Tibial artery (tissue), 4 donors: ENCODE results near the gene IQGAP2.

Experiments used
- DNase-seq, 2 donors: peaks; one replicate each; pipeline ENCODE4 v3.0.0-alpha.2; 2019
- H3K27ac ChIP-seq, 2 donors: fragments of 200-600 bp; sonication (generic) in 1 of 2; 1 replicate in 1 of 2; 2 replicates in 1 of 2; pipeline ENCODE4 v1.5.1; 2018 to 2019; ENCODE audit warnings: mild to moderate bottlenecking in 1 of 2
- H3K27me3 ChIP-seq, 2 donors: fragments of 200-600 bp; sonication (generic) in 1 of 2; one replicate each; pipeline versions ENCODE4 v1.5.1 to v1.6.0; 2016 to 2019
- H3K36me3 ChIP-seq, 3 donors: fragments of 200-600 bp; sonication (generic) in 2 of 3; one replicate each; pipeline ENCODE4 v1.5.1; 2016 to 2019; ENCODE audit warnings: mild to moderate bottlenecking in 2 of 3
- H3K4me1 ChIP-seq, 4 donors: fragments of 200-600 bp; sonication (generic) in 2 of 4; 1 replicate in 3 of 4; 2 replicates in 1 of 4; pipeline ENCODE4 v1.5.1; 2016 to 2019
- H3K4me3 ChIP-seq, 2 donors: fragments of 200-600 bp; sonication (generic) in 1 of 2; 1 replicate in 1 of 2; 2 replicates in 1 of 2; pipeline ENCODE4 v1.5.1; 2018 to 2019; ENCODE audit warnings: mild to moderate bottlenecking in 2 of 2
- H3K9me3 ChIP-seq, 3 donors: fragments of 200-600 bp; sonication (generic) in 1 of 3; one replicate each; pipeline ENCODE4 v1.5.1; 2016 to 2019
- intact Hi-C: fragments of 100-400 bp; cut with DNase I; formaldehyde crosslinking; loops from one replicate; pipeline ENCODE4 v1.15.0; 2023; ENCODE audit warnings: low total_unique reads
- TF ChIP-seq, protein P1 (sequence below), 2 experiments: fragments of 200-600 bp in 1 of 2; fragments of 450-650 bp in 1 of 2; IDR thresholded peaks; one replicate each; pipeline ENCODE4 v1.5.1; 2017 to 2019; ENCODE audit warnings: antibody characterized with exemption in 2 of 2, mild to moderate bottlenecking in 1 of 2, moderate library complexity in 1 of 2

IQGAP2 gene

DNA sequence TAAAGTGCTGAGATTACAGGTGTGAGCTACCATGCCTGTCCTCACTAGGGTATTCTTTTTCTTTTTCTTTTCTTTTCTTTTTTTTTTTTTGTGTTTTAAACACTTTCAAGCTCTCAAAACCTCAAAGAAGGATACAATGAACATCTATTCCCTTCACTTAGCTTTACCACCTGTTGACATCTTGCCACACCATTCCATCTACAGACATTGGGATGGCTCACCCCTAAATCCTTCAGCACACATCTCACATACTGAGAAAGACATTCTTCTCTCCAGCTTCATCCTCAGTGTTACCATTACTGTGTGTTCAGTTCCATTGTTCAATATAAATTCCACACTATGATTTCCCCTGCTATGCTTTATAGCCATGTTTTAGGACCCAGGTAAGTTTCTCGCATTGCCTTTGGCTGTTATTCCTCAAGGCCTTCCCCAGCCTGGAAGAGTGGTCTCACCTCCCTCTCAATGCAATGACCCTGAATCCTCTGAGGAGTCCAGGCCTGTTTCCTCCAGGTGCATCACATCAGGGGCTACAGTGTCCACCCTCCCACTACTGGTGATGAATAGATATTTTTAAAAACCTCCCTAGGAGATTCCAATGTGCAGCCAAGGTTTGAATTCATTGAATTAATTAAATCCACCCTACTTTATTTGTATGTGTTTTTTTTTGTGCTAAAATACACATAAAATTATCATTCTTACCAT lies 16.7 kb downstream of the IQGAP2 start:
- TF ChIP-seq, protein P1, sequence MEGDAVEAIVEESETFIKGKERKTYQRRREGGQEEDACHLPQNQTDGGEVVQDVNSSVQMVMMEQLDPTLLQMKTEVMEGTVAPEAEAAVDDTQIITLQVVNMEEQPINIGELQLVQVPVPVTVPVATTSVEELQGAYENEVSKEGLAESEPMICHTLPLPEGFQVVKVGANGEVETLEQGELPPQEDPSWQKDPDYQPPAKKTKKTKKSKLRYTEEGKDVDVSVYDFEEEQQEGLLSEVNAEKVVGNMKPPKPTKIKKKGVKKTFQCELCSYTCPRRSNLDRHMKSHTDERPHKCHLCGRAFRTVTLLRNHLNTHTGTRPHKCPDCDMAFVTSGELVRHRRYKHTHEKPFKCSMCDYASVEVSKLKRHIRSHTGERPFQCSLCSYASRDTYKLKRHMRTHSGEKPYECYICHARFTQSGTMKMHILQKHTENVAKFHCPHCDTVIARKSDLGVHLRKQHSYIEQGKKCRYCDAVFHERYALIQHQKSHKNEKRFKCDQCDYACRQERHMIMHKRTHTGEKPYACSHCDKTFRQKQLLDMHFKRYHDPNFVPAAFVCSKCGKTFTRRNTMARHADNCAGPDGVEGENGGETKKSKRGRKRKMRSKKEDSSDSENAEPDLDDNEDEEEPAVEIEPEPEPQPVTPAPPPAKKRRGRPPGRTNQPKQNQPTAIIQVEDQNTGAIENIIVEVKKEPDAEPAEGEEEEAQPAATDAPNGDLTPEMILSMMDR (IDR thresholded peaks at IDR 0.05): no peak
- Histone ChIP-seq H3K4me3 (no peak overlapping the region), H3K27me3 (no peaks in the 10 kb centered on the region), H3K4me1 (no peaks in the 10 kb centered on the region), H3K9me3 (no peaks in the 10 kb centered on the region), H3K36me3 (no peaks in the 10 kb centered on the region), H3K27ac (no peak overlapping the region)
- intact Hi-C loops: no loop called here
- DNase-seq: no peak

DNA sequence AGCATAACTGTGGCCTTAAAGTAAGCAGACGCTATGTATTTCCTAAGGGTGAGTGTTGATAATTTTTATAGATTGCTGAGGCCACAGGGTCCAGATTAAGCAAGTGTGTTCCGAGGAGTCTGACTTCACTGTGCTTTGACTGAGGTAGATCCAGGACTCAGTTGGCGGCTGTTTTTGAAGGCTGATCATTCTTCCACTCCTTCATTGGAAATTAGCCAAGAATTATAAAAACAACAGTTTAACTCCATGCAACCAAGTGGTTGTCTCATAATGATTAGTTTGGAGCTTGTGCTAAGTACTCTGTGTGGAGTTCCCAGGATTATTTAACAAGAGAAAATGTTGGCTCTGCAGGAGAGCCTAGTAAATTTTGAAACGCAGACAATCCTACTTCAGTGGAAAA lies 19.1 kb downstream of the IQGAP2 start:
- Histone ChIP-seq H3K4me3 (no peak overlapping the region), H3K9me3 (no peaks in the 10 kb centered on the region), H3K36me3 (no peaks in the 10 kb centered on the region), H3K27me3 (no peaks in the 10 kb centered on the region), H3K4me1 (no peaks in the 10 kb centered on the region), H3K27ac (no peak overlapping the region)
- intact Hi-C loops: no loop called here
- TF ChIP-seq, protein P1 (IDR thresholded peaks at IDR 0.05): no peak
- DNase-seq: no peak

DNA sequence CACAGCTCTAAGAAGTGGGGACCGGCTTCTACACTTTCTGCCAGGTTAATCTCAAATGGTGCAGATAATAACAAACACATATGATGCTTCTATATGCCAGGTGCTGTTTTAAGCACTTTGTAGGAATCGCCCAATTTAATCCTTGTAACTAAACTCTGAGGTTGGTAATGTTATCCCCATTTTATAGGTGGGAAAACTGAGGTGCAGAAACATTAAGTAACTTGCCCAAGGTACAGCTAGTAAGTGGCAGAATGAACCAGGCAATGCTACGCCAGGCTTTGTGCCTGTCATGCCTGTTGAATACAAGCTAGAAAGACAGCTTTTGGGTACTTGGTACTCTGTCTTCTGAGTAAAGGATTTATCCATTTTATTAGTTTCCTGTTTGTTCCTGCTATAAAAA lies 19.7 kb downstream of the IQGAP2 start:
- TF ChIP-seq, protein P1 (IDR thresholded peaks at IDR 0.05): no peak
- Histone ChIP-seq H3K27ac (no peak overlapping the region), H3K27me3 (no peaks in the 10 kb centered on the region), H3K9me3 (no peaks in the 10 kb centered on the region), H3K4me1 (no peaks in the 10 kb centered on the region), H3K36me3 (no peaks in the 10 kb centered on the region), H3K4me3 (no peak overlapping the region)
- intact Hi-C loops: no loop called here
- DNase-seq: no peak

DNA sequence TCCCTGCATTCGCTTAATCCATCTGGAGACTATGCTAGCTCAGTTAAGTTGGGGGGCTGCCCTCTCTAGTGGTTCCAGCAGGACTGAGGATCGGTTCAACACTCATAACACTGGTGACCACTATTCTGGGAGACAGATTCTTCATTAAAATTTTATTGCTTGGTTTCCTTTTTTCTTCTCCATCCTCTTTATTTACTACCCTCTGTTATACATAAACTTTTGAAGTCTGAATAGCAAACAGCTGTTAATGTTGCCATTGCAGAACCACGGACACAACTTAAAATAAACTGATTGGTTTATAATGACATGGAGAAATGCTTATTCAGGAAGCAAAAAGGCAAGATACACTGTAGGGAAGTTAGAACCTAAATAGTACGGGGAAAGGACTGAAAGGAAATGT lies 22.1 kb downstream of the IQGAP2 start:
- Histone ChIP-seq H3K27me3 (no peaks in the 10 kb centered on the region), H3K4me3 (no peak overlapping the region), H3K27ac (no peak overlapping the region), H3K36me3 (no peaks in the 10 kb centered on the region), H3K9me3 (no peaks in the 10 kb centered on the region), H3K4me1 (no peaks in the 10 kb centered on the region)
- TF ChIP-seq, protein P1 (IDR thresholded peaks at IDR 0.05): no peak
- no peak for DNase-seq
- intact Hi-C loops: no loop called here

DNA sequence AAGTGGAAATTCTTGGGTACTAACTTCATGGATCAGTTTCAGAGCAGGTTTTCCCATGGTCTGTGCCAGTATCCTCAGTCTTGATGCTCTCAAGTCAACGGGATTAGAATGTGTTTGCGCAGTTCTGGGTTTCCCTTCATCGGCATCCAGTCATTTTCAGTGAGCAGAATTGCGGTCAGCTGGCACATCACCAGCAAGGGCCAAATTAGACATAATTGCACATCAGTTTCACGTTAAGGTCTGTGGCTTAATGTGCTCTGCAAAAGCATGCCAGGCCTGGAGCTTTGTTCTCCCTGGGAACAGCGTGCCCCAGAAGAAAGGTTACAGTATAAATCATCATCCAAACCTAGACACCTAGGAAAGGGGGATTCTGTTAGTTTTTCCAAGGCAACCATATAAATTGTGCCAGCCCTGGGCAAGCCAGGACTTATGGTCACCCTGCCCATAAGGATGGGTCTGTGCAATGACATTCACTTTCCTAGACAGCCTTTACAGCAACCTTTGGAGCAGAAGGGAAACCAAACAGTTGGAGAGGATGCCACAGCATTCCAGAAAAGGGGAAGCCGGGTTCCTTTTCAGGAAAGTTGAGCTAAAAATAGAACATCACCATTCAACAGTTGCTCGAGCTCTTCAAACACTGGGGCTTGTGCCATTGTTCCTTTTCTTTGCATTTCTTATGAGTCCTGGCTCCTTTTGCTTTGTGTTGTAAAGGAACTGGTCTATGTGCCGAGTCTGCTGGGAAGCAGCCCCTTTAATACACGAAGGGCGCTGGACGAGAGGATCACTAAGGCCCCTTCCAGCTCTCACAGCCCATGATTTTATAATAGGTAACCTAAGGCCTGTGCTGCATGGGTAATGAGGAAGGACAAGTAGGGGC lies 23.1 kb downstream of the IQGAP2 start:
- no peak overlapping the region for H3K27ac ChIP-seq
- DNase-seq: no peak
- TF ChIP-seq, protein P1 (IDR thresholded peaks at IDR 0.05): no peak
- no peaks in the 10 kb centered on the region for H3K27me3 ChIP-seq
- intact Hi-C loops: no loop called here
- H3K4me3 ChIP-seq: no peak overlapping the region
- H3K36me3 ChIP-seq: no peaks in the 10 kb centered on the region
- no peaks in the 10 kb centered on the region for H3K9me3 ChIP-seq
- H3K4me1 ChIP-seq: no peaks in the 10 kb centered on the region
